DMS79 (cell line): ENCODE results near the gene RBFA.
"Not testable (repeated sequence)": the region's sequence is repeated elsewhere in the genome, so short reads cannot be mapped to it uniquely, and the experiment has no call there.

Source experiments
- DNase-seq: peaks from one replicate; lab custom pipeline; 2025; lab: John Stamatoyannopoulos, UW

Gene RBFA

GRCh38 chr18:80034068-80034851, at the start of gene RBFA:
Gene RBFA (plus strand): TSS chr18:80034434. CDS start chr18:80034496, 62 bp downstream.
- peak; percentile 92 for DNase-seq

- no peak for DNase-seq
Observed at GRCh38 chr18:79985172-79985571, 49.1 kb upstream of the RBFA start.

- DNase-seq, result no peak
Observed at GRCh38 chr18:79986726-79987125, 47.5 kb upstream of the RBFA start.

- DNase-seq, result no peak
Observed at GRCh38 chr18:79987566-79987965, 46.7 kb upstream of the RBFA start.

- DNase-seq, result no peak
Observed at GRCh38 chr18:79988071-79988450, 46.2 kb upstream of the RBFA start.

- DNase-seq, result peak; percentile 50
Observed at GRCh38 chr18:79988451-79989194, 45.6 kb upstream of the RBFA start, which contains the start of gene TXNL4A. Gene TXNL4A (minus strand): TSS chr18:79988563. CDS start chr18:79988392, 171 bp downstream.

GRCh38 chr18:79989195-79989497, 45.1 kb upstream of the RBFA start:
- no peak for DNase-seq

- DNase-seq, result no peak
Observed at GRCh38 chr18:79991494-79991893, 42.7 kb upstream of the RBFA start.

GRCh38 chr18:79999701-80000100, 34.5 kb upstream of the RBFA start:
- not testable (repeated sequence) for DNase-seq

GRCh38 chr18:80000877-80001276, 33.4 kb upstream of the RBFA start:
- no peak for DNase-seq

GRCh38 chr18:80002468-80002867, 31.8 kb upstream of the RBFA start:
- DNase-seq, result no peak

- DNase-seq, result no peak
Observed at GRCh38 chr18:80004600-80005342, 29.5 kb upstream of the RBFA start.

GRCh38 chr18:80006724-80007123, 27.5 kb upstream of the RBFA start:
- no peak for DNase-seq

GRCh38 chr18:80009661-80010550, 24.3 kb upstream of the RBFA start:
- DNase-seq, result no peak

- no peak for DNase-seq
Observed at GRCh38 chr18:80010551-80010906, 23.7 kb upstream of the RBFA start.

GRCh38 chr18:80011496-80012137, 22.6 kb upstream of the RBFA start:
- not testable (repeated sequence) for DNase-seq

GRCh38 chr18:80012714-80013113, 21.5 kb upstream of the RBFA start:
- DNase-seq, result no peak

- no peak for DNase-seq
Observed at GRCh38 chr18:80022613-80023012, 11.6 kb upstream of the RBFA start.

GRCh38 chr18:80023173-80023572, 11.1 kb upstream of the RBFA start:
- DNase-seq, result no peak

GRCh38 chr18:80026363-80026762, 7.9 kb upstream of the RBFA start:
- no peak for DNase-seq

- DNase-seq, result not testable (repeated sequence)
Observed at GRCh38 chr18:80027719-80028118, 6.5 kb upstream of the RBFA start.
